Measurements from ENCODE around the gene ST3GAL6. TPM values are rescaled to one million over a fixed set of nuclear protein-coding genes. Genes with fewer than 3 reads are reported as not detected.

ST3GAL6 gene
- total and polyA plus RNA-seq, 4 donors = 17.3 to 79.7 (median 29.4) TPM

DNA sequence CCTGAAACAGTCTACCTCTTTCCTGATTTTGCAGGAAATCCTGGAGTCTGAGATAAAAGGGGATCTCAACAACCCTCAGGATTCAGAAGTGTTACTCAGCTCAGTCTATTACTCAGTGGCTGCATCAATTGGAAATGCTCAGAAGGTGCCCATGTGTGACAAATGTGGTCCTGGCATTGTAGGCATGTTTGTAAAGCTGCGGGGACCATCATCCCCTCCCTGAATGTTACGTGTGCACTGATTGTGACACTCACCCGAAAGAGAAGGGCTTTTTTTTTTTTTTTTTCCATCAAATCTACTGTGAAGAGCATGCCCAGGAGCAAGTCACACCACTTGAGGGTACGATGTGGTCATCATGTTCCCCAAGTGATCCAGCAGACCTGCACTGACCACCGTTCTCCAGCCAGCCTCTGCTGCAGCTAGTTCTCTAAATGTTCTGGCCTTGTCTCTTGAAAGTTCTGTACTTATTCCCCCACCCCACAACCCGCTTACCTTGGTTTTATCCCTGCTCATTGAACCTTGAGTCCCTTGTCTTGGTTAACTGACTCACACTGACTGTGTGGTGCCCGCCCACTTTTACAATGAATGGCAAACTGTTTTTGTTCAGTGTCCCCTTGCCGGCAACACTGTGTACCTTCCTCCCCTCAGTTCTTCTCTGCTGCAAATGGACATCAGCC lies 19.8 kb downstream of the ST3GAL6 start:
- Histone ChIP-seq H3K9me3 (ENCODE audit: control insufficient read depth in 4 of 4, low read length in 3 of 4) (no peaks in the 10 kb centered on the region), H3K4me3 (ENCODE audit: low read depth in 1 of 3, low read length in 3 of 3) (no peak overlapping the region), H3K36me3 (ENCODE audit: control insufficient read depth in 4 of 4, insufficient read depth in 3 of 4, low read depth in 1 of 4, low read length in 3 of 4) (peaks cover 0 to 12% (median 0%) of the 10 kb centered on the region in 4 donors), H3K9ac (ENCODE audit: low read depth in 1 of 2, low read length in 2 of 2) (no peak overlapping the region), H3K27me3 (ENCODE audit: control insufficient read depth in 4 of 4, insufficient read depth in 4 of 4, low read length in 3 of 4) (no peaks in the 10 kb centered on the region), H3K4me1 (ENCODE audit: control insufficient read depth in 4 of 4, insufficient read depth in 4 of 4, low read length in 3 of 4) (peaks cover 17 to 64% (median 50%) of the 10 kb centered on the region in 4 donors), H3K27ac (ENCODE audit: low read depth in 1 of 2, low read length in 2 of 2) (peak overlapping the region; percentile 19 to 80)
- no peak for DNase-seq (ENCODE audit: low spot score)
- 76% methylated on average over 8 of the region's 8 CpGs for WGBS
- TF ChIP-seq, protein P1, sequence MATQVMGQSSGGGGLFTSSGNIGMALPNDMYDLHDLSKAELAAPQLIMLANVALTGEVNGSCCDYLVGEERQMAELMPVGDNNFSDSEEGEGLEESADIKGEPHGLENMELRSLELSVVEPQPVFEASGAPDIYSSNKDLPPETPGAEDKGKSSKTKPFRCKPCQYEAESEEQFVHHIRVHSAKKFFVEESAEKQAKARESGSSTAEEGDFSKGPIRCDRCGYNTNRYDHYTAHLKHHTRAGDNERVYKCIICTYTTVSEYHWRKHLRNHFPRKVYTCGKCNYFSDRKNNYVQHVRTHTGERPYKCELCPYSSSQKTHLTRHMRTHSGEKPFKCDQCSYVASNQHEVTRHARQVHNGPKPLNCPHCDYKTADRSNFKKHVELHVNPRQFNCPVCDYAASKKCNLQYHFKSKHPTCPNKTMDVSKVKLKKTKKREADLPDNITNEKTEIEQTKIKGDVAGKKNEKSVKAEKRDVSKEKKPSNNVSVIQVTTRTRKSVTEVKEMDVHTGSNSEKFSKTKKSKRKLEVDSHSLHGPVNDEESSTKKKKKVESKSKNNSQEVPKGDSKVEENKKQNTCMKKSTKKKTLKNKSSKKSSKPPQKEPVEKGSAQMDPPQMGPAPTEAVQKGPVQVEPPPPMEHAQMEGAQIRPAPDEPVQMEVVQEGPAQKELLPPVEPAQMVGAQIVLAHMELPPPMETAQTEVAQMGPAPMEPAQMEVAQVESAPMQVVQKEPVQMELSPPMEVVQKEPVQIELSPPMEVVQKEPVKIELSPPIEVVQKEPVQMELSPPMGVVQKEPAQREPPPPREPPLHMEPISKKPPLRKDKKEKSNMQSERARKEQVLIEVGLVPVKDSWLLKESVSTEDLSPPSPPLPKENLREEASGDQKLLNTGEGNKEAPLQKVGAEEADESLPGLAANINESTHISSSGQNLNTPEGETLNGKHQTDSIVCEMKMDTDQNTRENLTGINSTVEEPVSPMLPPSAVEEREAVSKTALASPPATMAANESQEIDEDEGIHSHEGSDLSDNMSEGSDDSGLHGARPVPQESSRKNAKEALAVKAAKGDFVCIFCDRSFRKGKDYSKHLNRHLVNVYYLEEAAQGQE (IDR thresholded peaks at IDR 0.05) = peak; percentile 5
- no peak for TF ChIP-seq JUND (IDR thresholded peaks at IDR 0.05)

DNA sequence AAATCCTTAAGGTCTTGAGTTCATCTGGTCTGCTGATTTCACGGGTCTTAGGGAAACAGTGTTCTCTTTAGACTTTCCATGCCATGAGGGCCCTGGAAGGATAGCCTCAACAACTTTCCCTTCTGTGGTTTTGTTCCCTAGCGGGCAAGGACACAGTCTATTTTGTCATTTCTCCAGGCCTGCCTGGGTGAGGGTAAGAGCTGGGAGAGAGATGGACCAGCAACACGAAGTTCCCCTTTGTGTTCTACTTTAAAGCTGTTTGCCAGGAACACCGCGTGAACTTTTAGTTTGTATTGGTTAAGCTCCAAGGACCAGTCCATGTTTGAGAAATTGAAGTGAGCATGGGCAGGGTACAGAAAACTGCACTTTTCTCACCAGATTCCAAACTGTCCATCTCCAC lies 20.9 kb downstream of the ST3GAL6 start:
- Histone ChIP-seq H3K36me3 (ENCODE audit: control insufficient read depth in 4 of 4, insufficient read depth in 3 of 4, low read depth in 1 of 4, low read length in 3 of 4) (peaks cover 0 to 18% (median 3%) of the 10 kb centered on the region in 4 donors), H3K4me1 (ENCODE audit: control insufficient read depth in 4 of 4, insufficient read depth in 4 of 4, low read length in 3 of 4) (peaks cover 11 to 55% (median 40%) of the 10 kb centered on the region in 4 donors), H3K4me3 (ENCODE audit: low read depth in 1 of 3, low read length in 3 of 3) (peak overlapping the region in 1 of 3 donors; percentile 16), H3K27me3 (ENCODE audit: control insufficient read depth in 4 of 4, insufficient read depth in 4 of 4, low read length in 3 of 4) (no peaks in the 10 kb centered on the region), H3K27ac (ENCODE audit: low read depth in 1 of 2, low read length in 2 of 2) (peak overlapping the region; percentile 52 to 80), H3K9ac (ENCODE audit: low read depth in 1 of 2, low read length in 2 of 2) (no peak overlapping the region), H3K9me3 (ENCODE audit: control insufficient read depth in 4 of 4, low read length in 3 of 4) (no peaks in the 10 kb centered on the region)
- 40% methylated on average over 5 of the region's 5 CpGs for WGBS
- TF ChIP-seq FOXA2 (IDR thresholded peaks at IDR 0.05) (no peak), TAF1 (conservative IDR thresholded peaks at IDR 0.05) (peak; percentile 69), NR2F2 (IDR thresholded peaks at IDR 0.05) (no peak), JUND (IDR thresholded peaks at IDR 0.05) (peak; percentile 28 to 76), RAD21 (IDR thresholded peaks at IDR 0.05) (peak; percentile 36 to 71), SP1 (IDR thresholded peaks at IDR 0.05) (peak; percentile 81), HNF4A (conservative IDR thresholded peaks at IDR 0.05) (peak; percentile 80 to 83), EGR1 (IDR thresholded peaks at IDR 0.05; ENCODE audit: low read depth in 2 of 2) (no peak), FOXA1 (IDR thresholded peaks at IDR 0.05) (no peak), GABPA (IDR thresholded peaks at IDR 0.05 in 1 of 2, conservative IDR thresholded peaks at IDR 0.05 in 1 of 2) (no peak), HNF4G (IDR thresholded peaks at IDR 0.05) (no peak), RXRA (IDR thresholded peaks at IDR 0.05) (peak; percentile 78 to 79), YY1 (IDR thresholded peaks at IDR 0.05) (peak; percentile 40)
- TF ChIP-seq, protein P2, sequence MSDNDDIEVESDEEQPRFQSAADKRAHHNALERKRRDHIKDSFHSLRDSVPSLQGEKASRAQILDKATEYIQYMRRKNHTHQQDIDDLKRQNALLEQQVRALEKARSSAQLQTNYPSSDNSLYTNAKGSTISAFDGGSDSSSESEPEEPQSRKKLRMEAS (IDR thresholded peaks at IDR 0.05) = peak; percentile 63
- TF ChIP-seq, protein P3, sequence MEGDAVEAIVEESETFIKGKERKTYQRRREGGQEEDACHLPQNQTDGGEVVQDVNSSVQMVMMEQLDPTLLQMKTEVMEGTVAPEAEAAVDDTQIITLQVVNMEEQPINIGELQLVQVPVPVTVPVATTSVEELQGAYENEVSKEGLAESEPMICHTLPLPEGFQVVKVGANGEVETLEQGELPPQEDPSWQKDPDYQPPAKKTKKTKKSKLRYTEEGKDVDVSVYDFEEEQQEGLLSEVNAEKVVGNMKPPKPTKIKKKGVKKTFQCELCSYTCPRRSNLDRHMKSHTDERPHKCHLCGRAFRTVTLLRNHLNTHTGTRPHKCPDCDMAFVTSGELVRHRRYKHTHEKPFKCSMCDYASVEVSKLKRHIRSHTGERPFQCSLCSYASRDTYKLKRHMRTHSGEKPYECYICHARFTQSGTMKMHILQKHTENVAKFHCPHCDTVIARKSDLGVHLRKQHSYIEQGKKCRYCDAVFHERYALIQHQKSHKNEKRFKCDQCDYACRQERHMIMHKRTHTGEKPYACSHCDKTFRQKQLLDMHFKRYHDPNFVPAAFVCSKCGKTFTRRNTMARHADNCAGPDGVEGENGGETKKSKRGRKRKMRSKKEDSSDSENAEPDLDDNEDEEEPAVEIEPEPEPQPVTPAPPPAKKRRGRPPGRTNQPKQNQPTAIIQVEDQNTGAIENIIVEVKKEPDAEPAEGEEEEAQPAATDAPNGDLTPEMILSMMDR (IDR thresholded peaks at IDR 0.05; ENCODE audit: low read depth, low read length, missing input control) = no peak
- TF ChIP-seq, protein P4, sequence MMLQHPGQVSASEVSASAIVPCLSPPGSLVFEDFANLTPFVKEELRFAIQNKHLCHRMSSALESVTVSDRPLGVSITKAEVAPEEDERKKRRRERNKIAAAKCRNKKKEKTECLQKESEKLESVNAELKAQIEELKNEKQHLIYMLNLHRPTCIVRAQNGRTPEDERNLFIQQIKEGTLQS (IDR thresholded peaks at IDR 0.05) = peak; percentile 3
- TF ChIP-seq, protein P5, sequence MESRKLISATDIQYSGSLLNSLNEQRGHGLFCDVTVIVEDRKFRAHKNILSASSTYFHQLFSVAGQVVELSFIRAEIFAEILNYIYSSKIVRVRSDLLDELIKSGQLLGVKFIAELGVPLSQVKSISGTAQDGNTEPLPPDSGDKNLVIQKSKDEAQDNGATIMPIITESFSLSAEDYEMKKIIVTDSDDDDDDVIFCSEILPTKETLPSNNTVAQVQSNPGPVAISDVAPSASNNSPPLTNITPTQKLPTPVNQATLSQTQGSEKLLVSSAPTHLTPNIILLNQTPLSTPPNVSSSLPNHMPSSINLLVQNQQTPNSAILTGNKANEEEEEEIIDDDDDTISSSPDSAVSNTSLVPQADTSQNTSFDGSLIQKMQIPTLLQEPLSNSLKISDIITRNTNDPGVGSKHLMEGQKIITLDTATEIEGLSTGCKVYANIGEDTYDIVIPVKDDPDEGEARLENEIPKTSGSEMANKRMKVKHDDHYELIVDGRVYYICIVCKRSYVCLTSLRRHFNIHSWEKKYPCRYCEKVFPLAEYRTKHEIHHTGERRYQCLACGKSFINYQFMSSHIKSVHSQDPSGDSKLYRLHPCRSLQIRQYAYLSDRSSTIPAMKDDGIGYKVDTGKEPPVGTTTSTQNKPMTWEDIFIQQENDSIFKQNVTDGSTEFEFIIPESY (IDR thresholded peaks at IDR 0.05) = peak; percentile 68
- TF ChIP-seq, protein P1 (IDR thresholded peaks at IDR 0.05) = no peak
- DNase-seq (ENCODE audit: low spot score) = no peak

All from liver (tissue), 9 donors.